IPS DF 4.7 (cell line): ENCODE data around the gene PLCB4.

ENCODE experiments used
- DNase-seq: peaks from one replicate; pipeline ENCODE4 v3.0.0-alpha.2; 2013; ENCODE audit warnings: low spot score; ENCODE audit errors: extremely low read depth

The PLCB4 gene

GRCh38 chr20:9215539-9215938 lies 146.7 kb downstream of the PLCB4 start:
- DNase-seq = no peak

GRCh38 chr20:9218531-9218961 lies 149.7 kb downstream of the PLCB4 start:
- DNase-seq = no peak

- no peak for DNase-seq
These were observed 152.1 kb downstream of the PLCB4 start for GRCh38 chr20:9220874-9221547.

GRCh38 chr20:9223296-9223695 lies 154.4 kb downstream of the PLCB4 start:
- no peak for DNase-seq

GRCh38 chr20:9225879-9226278 lies 157.0 kb downstream of the PLCB4 start:
- DNase-seq = no peak

- DNase-seq = no peak
These were observed 159.2 kb downstream of the PLCB4 start for GRCh38 chr20:9227896-9228615.

GRCh38 chr20:9228774-9229450 lies 160.0 kb downstream of the PLCB4 start:
- DNase-seq = no peak

GRCh38 chr20:9230406-9230805 lies 161.5 kb downstream of the PLCB4 start:
- no peak for DNase-seq

GRCh38 chr20:9233804-9234203 lies 164.9 kb downstream of the PLCB4 start:
- DNase-seq = no peak

- DNase-seq = no peak
These were observed 166.6 kb downstream of the PLCB4 start for GRCh38 chr20:9235518-9235917.

GRCh38 chr20:9236458-9236857 lies 167.6 kb downstream of the PLCB4 start:
- DNase-seq = no peak

GRCh38 chr20:9241232-9241692 lies 172.4 kb downstream of the PLCB4 start:
- DNase-seq = no peak

GRCh38 chr20:9241721-9242427 lies 173.0 kb downstream of the PLCB4 start:
- no peak for DNase-seq

- no peak for DNase-seq
These were observed 175.1 kb downstream of the PLCB4 start for GRCh38 chr20:9243986-9244385.

GRCh38 chr20:9244811-9245210 lies 175.9 kb downstream of the PLCB4 start:
- DNase-seq = no peak

GRCh38 chr20:9246731-9247130 lies 177.8 kb downstream of the PLCB4 start:
- DNase-seq = no peak

- no peak for DNase-seq
These were observed 181.6 kb downstream of the PLCB4 start for GRCh38 chr20:9250511-9250910.

- no peak for DNase-seq
These were observed 184.2 kb downstream of the PLCB4 start for GRCh38 chr20:9253006-9253539.

- DNase-seq = no peak
These were observed 186.3 kb downstream of the PLCB4 start for GRCh38 chr20:9255171-9255570.

- DNase-seq = no peak
These were observed 187.5 kb downstream of the PLCB4 start for GRCh38 chr20:9256393-9256792.

- no peak for DNase-seq
These were observed 190.0 kb downstream of the PLCB4 start for GRCh38 chr20:9258901-9259300.
